ENCODE measurements around the gene OR10K1. TPM values are rescaled to one million over a fixed set of nuclear protein-coding genes. Genes with fewer than 3 reads are reported as not detected.
A peak's percentile ranks its signal among the peaks of the same experiment; 100 is the strongest.

OR10K1 gene
- total and polyA plus RNA-seq, 5 donors: not detected

GRCh38 chr1:158471920-158472319, 10.3 kb downstream of the OR10K1 start, which contains the start of gene OR10R2:
Gene OR10R2 (plus strand): TSS chr1:158472220. CDS start chr1:158472326, 106 bp downstream.
- ATAC-seq (no peak), DNase-seq (no peak)
- intact Hi-C loops (cut with DNase I): no loop called here
- H3K9me3 ChIP-seq (ENCODE audit: control insufficient read depth, low read length): no peaks in the 10 kb centered on the region
- no peaks in the 10 kb centered on the region for H3K4me1 ChIP-seq (ENCODE audit: control insufficient read depth, insufficient read depth, low read length)
- no peaks in the 10 kb centered on the region for H3K27me3 ChIP-seq (ENCODE audit: control insufficient read depth, insufficient read depth)
- no peak within 1 kb of the TSS for H3K27ac ChIP-seq (ENCODE audit: low read length)
- no peak within 1 kb of the TSS for H3K4me3 ChIP-seq (ENCODE audit: low read length)

DNA sequence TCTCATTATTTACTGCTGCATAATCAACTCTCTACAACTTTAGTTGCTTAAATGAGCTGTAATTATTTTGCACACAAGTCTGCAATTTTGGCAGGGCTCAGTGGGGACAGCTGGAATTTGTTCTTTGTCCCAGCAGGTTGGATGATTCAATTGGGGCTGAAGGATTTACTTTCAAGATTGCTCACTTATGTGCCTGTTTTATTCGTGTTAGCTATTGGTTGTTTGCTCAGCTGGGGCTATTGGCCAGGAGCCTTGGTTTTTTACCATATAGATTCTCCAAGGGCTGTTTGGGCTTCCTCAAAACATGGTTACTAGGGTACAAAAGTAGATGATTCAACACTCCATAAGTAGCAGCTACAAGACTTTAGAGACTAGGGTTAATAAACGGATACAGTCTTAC, 23.8 kb downstream of the OR10K1 start:
- H3K4me1 ChIP-seq (ENCODE audit: control insufficient read depth, insufficient read depth, low read length): no peaks in the 10 kb centered on the region
- no peak overlapping the region for H3K27ac ChIP-seq (ENCODE audit: low read length)
- no peaks in the 10 kb centered on the region for H3K9me3 ChIP-seq (ENCODE audit: control insufficient read depth, low read length)
- intact Hi-C loops (cut with DNase I): no loop called here
- WGBS: 51% methylated on average over 2 of the region's 2 CpGs
- no peaks in the 10 kb centered on the region for H3K27me3 ChIP-seq (ENCODE audit: control insufficient read depth, insufficient read depth)
- no peak for DNase-seq
- no peak for ATAC-seq
- H3K4me3 ChIP-seq (ENCODE audit: low read length): no peak overlapping the region

DNA sequence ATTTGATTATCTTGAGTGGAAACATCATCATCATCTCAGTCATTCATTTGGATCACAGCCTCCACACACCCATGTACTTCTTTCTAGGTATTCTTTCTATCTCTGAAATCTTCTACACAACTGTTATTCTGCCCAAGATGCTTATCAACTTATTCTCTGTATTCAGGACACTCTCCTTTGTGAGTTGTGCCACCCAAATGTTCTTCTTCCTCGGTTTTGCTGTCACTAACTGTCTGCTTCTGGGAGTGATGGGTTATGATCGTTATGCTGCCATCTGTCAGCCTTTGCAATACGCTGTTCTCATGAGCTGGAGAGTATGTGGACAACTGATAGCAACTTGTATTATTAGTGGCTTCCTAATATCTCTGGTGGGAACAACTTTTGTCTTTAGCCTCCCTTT, 29.7 kb downstream of the OR10K1 start:
- Histone ChIP-seq H3K27ac (ENCODE audit: low read length) (no peak overlapping the region), H3K4me3 (ENCODE audit: low read length) (no peak overlapping the region), H3K9me3 (ENCODE audit: control insufficient read depth, low read length) (no peaks in the 10 kb centered on the region), H3K27me3 (ENCODE audit: control insufficient read depth, insufficient read depth) (no peaks in the 10 kb centered on the region), H3K4me1 (ENCODE audit: control insufficient read depth, insufficient read depth, low read length) (no peaks in the 10 kb centered on the region)
- WGBS: 47% methylated on average over 3 of the region's 3 CpGs
- intact Hi-C loops (cut with DNase I): no loop called here
- DNase-seq (no peak), ATAC-seq (no peak)

- no peak overlapping the region for H3K4me3 ChIP-seq (ENCODE audit: low read length)
- H3K27ac ChIP-seq (ENCODE audit: low read length): no peak overlapping the region
- intact Hi-C loops (cut with DNase I): no loop called here
- no peaks in the 10 kb centered on the region for H3K4me1 ChIP-seq (ENCODE audit: control insufficient read depth, insufficient read depth, low read length)
- WGBS: 67% methylated on average over 3 of the region's 3 CpGs
- H3K27me3 ChIP-seq (ENCODE audit: control insufficient read depth, insufficient read depth): no peaks in the 10 kb centered on the region
- ATAC-seq (no peak), DNase-seq (no peak)
- H3K9me3 ChIP-seq (ENCODE audit: control insufficient read depth, low read length): no peaks in the 10 kb centered on the region
Measured at GRCh38 chr1:158493054-158493453, 31.4 kb downstream of the OR10K1 start.

DNA sequence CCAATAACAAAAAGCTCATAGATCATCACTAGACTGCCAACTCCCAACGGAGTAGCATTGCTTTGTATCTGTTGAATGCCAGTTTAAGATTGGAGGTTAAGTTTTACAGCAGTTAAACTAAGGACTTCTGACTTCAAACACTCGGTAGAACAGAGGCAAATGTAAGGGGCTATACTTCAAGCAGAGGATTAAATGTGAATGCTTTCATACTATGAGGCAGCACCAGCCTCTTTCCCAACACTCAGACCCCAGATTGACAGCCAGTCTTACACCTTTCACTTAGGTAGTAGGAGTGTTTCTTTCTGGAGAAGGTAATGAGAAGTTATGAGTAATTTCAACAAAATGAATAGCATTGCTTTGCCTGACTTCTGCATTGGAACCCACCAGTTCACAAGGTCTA, 33.2 kb downstream of the OR10K1 start:
- DNase-seq: no peak
- 0% methylated on average over 2 of the region's 2 CpGs for WGBS
- intact Hi-C loops (cut with DNase I): no loop called here
- Histone ChIP-seq H3K27ac (ENCODE audit: low read length) (no peak overlapping the region), H3K27me3 (ENCODE audit: control insufficient read depth, insufficient read depth) (no peaks in the 10 kb centered on the region), H3K9me3 (ENCODE audit: control insufficient read depth, low read length) (no peaks in the 10 kb centered on the region), H3K4me1 (ENCODE audit: control insufficient read depth, insufficient read depth, low read length) (no peaks in the 10 kb centered on the region), H3K4me3 (ENCODE audit: low read length) (no peak overlapping the region)
- no peak for ATAC-seq

DNA sequence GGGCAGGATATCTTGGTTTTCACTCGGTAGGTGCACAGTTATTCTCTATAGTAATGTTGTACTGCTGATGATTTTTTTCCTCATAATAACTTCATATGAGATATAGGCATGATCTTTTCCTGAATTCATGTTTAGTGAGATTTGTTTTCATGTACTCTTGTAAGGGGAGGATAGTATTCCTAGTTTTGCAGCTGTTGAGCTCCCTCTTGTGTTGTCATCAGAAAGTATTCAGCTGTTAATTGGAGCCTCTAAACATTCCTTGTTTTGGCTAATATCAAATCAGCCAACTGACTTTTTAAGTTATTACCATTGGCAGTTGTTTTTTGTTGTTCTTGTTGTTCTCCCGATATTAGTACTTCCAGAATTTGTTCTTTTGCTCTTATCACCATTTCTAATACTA, 34.7 kb downstream of the OR10K1 start:
- Histone ChIP-seq H3K27me3 (ENCODE audit: control insufficient read depth, insufficient read depth) (no peaks in the 10 kb centered on the region), H3K4me1 (ENCODE audit: control insufficient read depth, insufficient read depth, low read length) (no peaks in the 10 kb centered on the region), H3K9me3 (ENCODE audit: control insufficient read depth, low read length) (no peaks in the 10 kb centered on the region), H3K4me3 (ENCODE audit: low read length) (no peak overlapping the region), H3K27ac (ENCODE audit: low read length) (no peak overlapping the region)
- WGBS: 19% methylated on average over 2 of the region's 2 CpGs
- intact Hi-C loops (cut with DNase I): no loop called here
- DNase-seq (no peak), ATAC-seq (no peak)

- intact Hi-C loops (cut with DNase I): no loop called here
- Histone ChIP-seq H3K27me3 (ENCODE audit: control insufficient read depth, insufficient read depth) (no peaks in the 10 kb centered on the region), H3K27ac (ENCODE audit: low read length) (no peak overlapping the region), H3K4me3 (ENCODE audit: low read length) (no peak overlapping the region), H3K9me3 (ENCODE audit: control insufficient read depth, low read length) (no peaks in the 10 kb centered on the region), H3K4me1 (ENCODE audit: control insufficient read depth, insufficient read depth, low read length) (no peaks in the 10 kb centered on the region)
- 57% methylated on average over 1 of the region's 1 CpG for WGBS
- DNase-seq: peak; percentile 24 to 61 (median 38)
- no peak for ATAC-seq
Measured at GRCh38 chr1:158506369-158506987, 44.8 kb downstream of the OR10K1 start.

- H3K27ac ChIP-seq (ENCODE audit: low read length): no peak overlapping the region
- WGBS: 88% methylated on average over 2 of the region's 2 CpGs
Measured at GRCh38 chr1:158507511-158507910, 45.9 kb downstream of the OR10K1 start.

GRCh38 chr1:158509471-158510156, 48.0 kb downstream of the OR10K1 start:
- peak; percentile 14 to 37 (median 16) for DNase-seq
- Histone ChIP-seq H3K9me3 (ENCODE audit: control insufficient read depth, low read length) (no peaks in the 10 kb centered on the region), H3K4me3 (ENCODE audit: low read length) (no peak overlapping the region), H3K4me1 (ENCODE audit: control insufficient read depth, insufficient read depth, low read length) (no peaks in the 10 kb centered on the region), H3K27me3 (ENCODE audit: control insufficient read depth, insufficient read depth) (no peaks in the 10 kb centered on the region), H3K27ac (ENCODE audit: low read length) (no peak overlapping the region)
- 9% methylated on average over 4 of the region's 4 CpGs for WGBS
- intact Hi-C loops (cut with DNase I): no loop called here
- peak in 1 of 2 donors; percentile 67 for ATAC-seq

More at GRCh38 chr1:158507511-158507910, 45.9 kb downstream of the OR10K1 start:
- Histone ChIP-seq H3K9me3 (ENCODE audit: control insufficient read depth, low read length) (no peaks in the 10 kb centered on the region), H3K4me3 (ENCODE audit: low read length) (no peak overlapping the region), H3K4me1 (ENCODE audit: control insufficient read depth, insufficient read depth, low read length) (no peaks in the 10 kb centered on the region), H3K27me3 (ENCODE audit: control insufficient read depth, insufficient read depth) (no peaks in the 10 kb centered on the region)
- ATAC-seq: no peak
- no peak for DNase-seq
- intact Hi-C loops (cut with DNase I): no loop called here

DNA sequence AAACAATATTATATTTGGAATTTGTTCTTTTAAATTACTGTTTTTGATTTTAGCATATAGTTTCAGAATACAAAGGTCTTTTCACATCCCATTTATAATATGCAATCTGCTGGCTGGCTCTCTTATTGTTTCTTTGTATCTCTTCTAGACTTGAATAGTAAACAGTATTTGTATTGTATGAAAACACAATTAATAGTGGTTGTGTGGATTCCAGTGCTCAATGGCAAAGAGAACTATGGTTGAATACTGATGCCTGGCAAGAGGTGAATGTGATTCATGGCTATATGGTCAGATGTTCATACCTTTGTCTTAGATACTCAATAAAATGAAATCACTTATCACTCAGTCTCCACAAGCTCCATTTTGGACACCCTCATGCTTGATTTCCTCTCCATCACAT, 55.3 kb downstream of the OR10K1 start:
- Histone ChIP-seq H3K4me3 (ENCODE audit: low read length) (no peak overlapping the region), H3K27ac (ENCODE audit: low read length) (no peak overlapping the region), H3K4me1 (ENCODE audit: control insufficient read depth, insufficient read depth, low read length) (no peaks in the 10 kb centered on the region), H3K27me3 (ENCODE audit: control insufficient read depth, insufficient read depth) (no peaks in the 10 kb centered on the region), H3K9me3 (ENCODE audit: control insufficient read depth, low read length) (no peaks in the 10 kb centered on the region)
- ATAC-seq (no peak), DNase-seq (no peak)
- intact Hi-C loops (cut with DNase I): no loop called here

All from right cardiac atrium (tissue), 5 donors.